ENCODE measurements around the gene KBTBD12. TPM values are rescaled to one million over a fixed set of nuclear protein-coding genes. Genes with fewer than 3 reads are reported as not detected.

KBTBD12 gene
- total and polyA plus RNA-seq, 10 of the 15 experiments (the other 5 are each of a cell fraction or from before 2014, with no cell fraction given), result 0.01 to 0.11 TPM; not detected in 8

DNA sequence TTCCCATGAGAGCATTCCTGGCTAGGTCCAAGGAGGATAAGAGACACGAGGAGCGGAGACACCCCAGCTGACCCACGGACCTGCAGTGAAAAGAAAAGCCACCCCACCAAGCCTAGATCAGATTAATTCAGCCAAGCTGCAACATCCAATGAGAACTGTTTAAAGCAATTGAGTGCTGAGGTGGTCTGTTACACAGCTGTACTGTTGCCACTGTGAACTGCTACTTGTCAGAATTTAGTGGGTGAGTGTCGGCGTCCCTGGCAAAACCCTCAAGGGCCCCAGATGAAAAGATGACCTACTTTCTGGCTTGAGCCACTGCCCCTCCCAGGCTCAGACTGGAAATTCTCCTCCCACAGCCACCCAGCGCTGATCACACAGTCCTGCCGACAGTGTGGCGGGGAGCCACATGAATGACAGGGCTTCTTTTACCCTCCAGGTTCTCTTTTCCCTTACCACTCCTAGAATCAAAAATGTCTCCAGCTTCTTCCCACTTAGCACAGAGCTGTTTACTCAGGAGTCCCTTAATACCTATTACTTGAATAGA is 26.4 kb upstream of the KBTBD12 start:
- H3K4me3 ChIP-seq, result no peak overlapping the region
- no peak overlapping the region for H3K4me2 ChIP-seq (ENCODE audit: control insufficient read depth, insufficient read depth)
- H3K36me3 ChIP-seq (ENCODE audit: control insufficient read depth in 2 of 2, insufficient read depth in 2 of 2, low read length in 1 of 2), result no peaks in the 10 kb centered on the region
- H3K27me3 ChIP-seq (replicated peaks in 1 of 2; ENCODE audit: control insufficient read depth in 2 of 2, insufficient read depth in 2 of 2, low read length in 1 of 2), result no peaks in the 10 kb centered on the region
- ChIA-PET CTCF (interaction anchor here (1.3 kb wide), 1 partner anchor 11 kb away, joined by 3 read pairs; no protein-coding TSS in a partner anchor), RAD21 (ENCODE audit: unreplicated experiment) (no interaction called here), POLR2A (interaction anchor here (1.3 kb wide), 1 partner anchor 53 kb away, joined by 3 read pairs; no protein-coding TSS in a partner anchor), SMC1A (ENCODE audit: uncharacterized antibody, unreplicated experiment) (interaction anchor here (0.7 to 1.0 kb wide), 2 partner anchors 12 to 14 kb away, joined by 3 read pairs; no protein-coding TSS in a partner anchor)
- in situ Hi-C loops (cut with MboI), result no loop called here
- 72% methylated on average over 8 of the region's 8 CpGs for WGBS (ENCODE audit: insufficient coverage, insufficient replicate concordance, low lambda C conversion rate, missing lambda C conversion rate)
- H3K9me3 ChIP-seq (replicated peaks; ENCODE audit: control insufficient read depth, insufficient read depth, low read length), result peaks cover 23% of the 10 kb centered on the region
- ATAC-seq (no peak), DNase-seq (ENCODE audit: low read depth, low spot score) (no peak), FAIRE-seq (no peak)
- H3K4me1 ChIP-seq (ENCODE audit: control insufficient read depth, insufficient read depth, low read length), result peaks cover 3% of the 10 kb centered on the region; the same call in 1 of the 2 replicates
- no peaks in the 10 kb centered on the region for H3K79me2 ChIP-seq (ENCODE audit: control insufficient read depth, insufficient read depth, low read length)
- H3K27ac ChIP-seq (ENCODE audit: control insufficient read depth, insufficient read depth), result no peak overlapping the region
- intact Hi-C loops (cut with micrococcal nuclease; ENCODE audit: unreplicated experiment), result no loop called here
- H3K9ac ChIP-seq (ENCODE audit: control insufficient read depth, insufficient read depth, low read length), result no peak overlapping the region
- H2AFZ ChIP-seq (ENCODE audit: control insufficient read depth, low read depth, low read length), result no peak overlapping the region
- no peak for TF ChIP-seq HDAC6 (IDR thresholded peaks at IDR 0.05; ENCODE audit: unreplicated experiment)
- TF ChIP-seq, protein P1, sequence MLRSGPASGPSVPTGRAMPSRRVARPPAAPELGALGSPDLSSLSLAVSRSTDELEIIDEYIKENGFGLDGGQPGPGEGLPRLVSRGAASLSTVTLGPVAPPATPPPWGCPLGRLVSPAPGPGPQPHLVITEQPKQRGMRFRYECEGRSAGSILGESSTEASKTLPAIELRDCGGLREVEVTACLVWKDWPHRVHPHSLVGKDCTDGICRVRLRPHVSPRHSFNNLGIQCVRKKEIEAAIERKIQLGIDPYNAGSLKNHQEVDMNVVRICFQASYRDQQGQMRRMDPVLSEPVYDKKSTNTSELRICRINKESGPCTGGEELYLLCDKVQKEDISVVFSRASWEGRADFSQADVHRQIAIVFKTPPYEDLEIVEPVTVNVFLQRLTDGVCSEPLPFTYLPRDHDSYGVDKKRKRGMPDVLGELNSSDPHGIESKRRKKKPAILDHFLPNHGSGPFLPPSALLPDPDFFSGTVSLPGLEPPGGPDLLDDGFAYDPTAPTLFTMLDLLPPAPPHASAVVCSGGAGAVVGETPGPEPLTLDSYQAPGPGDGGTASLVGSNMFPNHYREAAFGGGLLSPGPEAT (IDR thresholded peaks at IDR 0.05; ENCODE audit: low read depth), result no peak
- no peak for TF ChIP-seq CHD4 (IDR thresholded peaks at IDR 0.05)
- TF ChIP-seq, protein P2, sequence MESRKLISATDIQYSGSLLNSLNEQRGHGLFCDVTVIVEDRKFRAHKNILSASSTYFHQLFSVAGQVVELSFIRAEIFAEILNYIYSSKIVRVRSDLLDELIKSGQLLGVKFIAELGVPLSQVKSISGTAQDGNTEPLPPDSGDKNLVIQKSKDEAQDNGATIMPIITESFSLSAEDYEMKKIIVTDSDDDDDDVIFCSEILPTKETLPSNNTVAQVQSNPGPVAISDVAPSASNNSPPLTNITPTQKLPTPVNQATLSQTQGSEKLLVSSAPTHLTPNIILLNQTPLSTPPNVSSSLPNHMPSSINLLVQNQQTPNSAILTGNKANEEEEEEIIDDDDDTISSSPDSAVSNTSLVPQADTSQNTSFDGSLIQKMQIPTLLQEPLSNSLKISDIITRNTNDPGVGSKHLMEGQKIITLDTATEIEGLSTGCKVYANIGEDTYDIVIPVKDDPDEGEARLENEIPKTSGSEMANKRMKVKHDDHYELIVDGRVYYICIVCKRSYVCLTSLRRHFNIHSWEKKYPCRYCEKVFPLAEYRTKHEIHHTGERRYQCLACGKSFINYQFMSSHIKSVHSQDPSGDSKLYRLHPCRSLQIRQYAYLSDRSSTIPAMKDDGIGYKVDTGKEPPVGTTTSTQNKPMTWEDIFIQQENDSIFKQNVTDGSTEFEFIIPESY (IDR thresholded peaks at IDR 0.05), result no peak
- TF ChIP-seq NBN (IDR thresholded peaks at IDR 0.05), result no peak
- no peak for TF ChIP-seq DPF2 (IDR thresholded peaks at IDR 0.05)
- TF ChIP-seq YY1 (IDR thresholded peaks at IDR 0.05; ENCODE audit: low read depth, low read length), result no peak
- no peak for TF ChIP-seq BRCA1 (IDR thresholded peaks at IDR 0.05; ENCODE audit: low read depth, low read length)
- TF ChIP-seq, protein P3, sequence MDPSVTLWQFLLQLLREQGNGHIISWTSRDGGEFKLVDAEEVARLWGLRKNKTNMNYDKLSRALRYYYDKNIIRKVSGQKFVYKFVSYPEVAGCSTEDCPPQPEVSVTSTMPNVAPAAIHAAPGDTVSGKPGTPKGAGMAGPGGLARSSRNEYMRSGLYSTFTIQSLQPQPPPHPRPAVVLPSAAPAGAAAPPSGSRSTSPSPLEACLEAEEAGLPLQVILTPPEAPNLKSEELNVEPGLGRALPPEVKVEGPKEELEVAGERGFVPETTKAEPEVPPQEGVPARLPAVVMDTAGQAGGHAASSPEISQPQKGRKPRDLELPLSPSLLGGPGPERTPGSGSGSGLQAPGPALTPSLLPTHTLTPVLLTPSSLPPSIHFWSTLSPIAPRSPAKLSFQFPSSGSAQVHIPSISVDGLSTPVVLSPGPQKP (IDR thresholded peaks at IDR 0.05; ENCODE audit: low read depth, low read length), result no peak
- TF ChIP-seq, protein P4, sequence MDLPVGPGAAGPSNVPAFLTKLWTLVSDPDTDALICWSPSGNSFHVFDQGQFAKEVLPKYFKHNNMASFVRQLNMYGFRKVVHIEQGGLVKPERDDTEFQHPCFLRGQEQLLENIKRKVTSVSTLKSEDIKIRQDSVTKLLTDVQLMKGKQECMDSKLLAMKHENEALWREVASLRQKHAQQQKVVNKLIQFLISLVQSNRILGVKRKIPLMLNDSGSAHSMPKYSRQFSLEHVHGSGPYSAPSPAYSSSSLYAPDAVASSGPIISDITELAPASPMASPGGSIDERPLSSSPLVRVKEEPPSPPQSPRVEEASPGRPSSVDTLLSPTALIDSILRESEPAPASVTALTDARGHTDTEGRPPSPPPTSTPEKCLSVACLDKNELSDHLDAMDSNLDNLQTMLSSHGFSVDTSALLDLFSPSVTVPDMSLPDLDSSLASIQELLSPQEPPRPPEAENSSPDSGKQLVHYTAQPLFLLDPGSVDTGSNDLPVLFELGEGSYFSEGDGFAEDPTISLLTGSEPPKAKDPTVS (IDR thresholded peaks at IDR 0.05; ENCODE audit: low read depth, low read length), result no peak
- no peak for TF ChIP-seq MTA3 (IDR thresholded peaks at IDR 0.05; ENCODE audit: borderline replicate concordance, low read length)
- TF ChIP-seq RELA (IDR thresholded peaks at IDR 0.05; ENCODE audit: borderline replicate concordance, partially characterized antibody), result no peak
- no peak for TF ChIP-seq PML (IDR thresholded peaks at IDR 0.05; ENCODE audit: low read length)
- TF ChIP-seq SMARCA5 (IDR thresholded peaks at IDR 0.05), result no peak
- TF ChIP-seq CREM (IDR thresholded peaks at IDR 0.05; ENCODE audit: low read depth), result no peak
- no peak for TF ChIP-seq MTA2 (IDR thresholded peaks at IDR 0.05; ENCODE audit: low read depth)
- no peak for TF ChIP-seq SRF (IDR thresholded peaks at IDR 0.05; ENCODE audit: low read depth in 2 of 2, low read length in 2 of 2)
- no TSS peak for BruUV-seq (replicated peaks)
- no peaks in the 10 kb centered on the region for H4K20me1 ChIP-seq (ENCODE audit: control insufficient read depth, insufficient read depth)

Data from GM12878 (cell line).